ENCODE data around the gene PTPRK. TPM values are rescaled to one million over a fixed set of nuclear protein-coding genes. Genes with fewer than 3 reads are reported as not detected.
A peak's percentile ranks its signal among the peaks of the same experiment; 100 is the strongest.

PTPRK gene
- total and polyA plus RNA-seq, 2 of the 13 experiments (the other 11 are each of a cell fraction or from before 2014, with no cell fraction given) = 43.6 to 98.3 TPM

GRCh38 chr6:128520436-128521281 lies at the start of gene PTPRK (continued):
- no peak for TF ChIP-seq KIAA2018 (CRISPR knock-in tag; IDR thresholded peaks at IDR 0.05; ENCODE audit: borderline replicate concordance)
- peak; percentile 68 for TF ChIP-seq MXD4 (CRISPR knock-in tag; IDR thresholded peaks at IDR 0.05)
- no peak for TF ChIP-seq GATAD1 (CRISPR knock-in tag; IDR thresholded peaks at IDR 0.05)
- TF ChIP-seq ZSCAN20 (CRISPR knock-in tag; IDR thresholded peaks at IDR 0.05; ENCODE audit: borderline replicate concordance) = no peak; the same call in 1 of the 2 replicates
- TF ChIP-seq GATA4 (IDR thresholded peaks at IDR 0.05; ENCODE audit: borderline replicate concordance, low read depth) = peak; percentile 87
- TF ChIP-seq ARID2 (CRISPR knock-in tag; IDR thresholded peaks at IDR 0.05; ENCODE audit: borderline replicate concordance) = no peak
- no peak for TF ChIP-seq SYNCRIP (IDR thresholded peaks at IDR 0.05; ENCODE audit: insufficient read depth, low read depth, low read length)
- TF ChIP-seq KLF9 (CRISPR knock-in tag; IDR thresholded peaks at IDR 0.05; ENCODE audit: low read depth) = no peak
- TF ChIP-seq ZNF367 (CRISPR knock-in tag; IDR thresholded peaks at IDR 0.05; ENCODE audit: borderline replicate concordance) = no peak; the same call in 1 of the 2 replicates
- TF ChIP-seq MYPOP (CRISPR knock-in tag; IDR thresholded peaks at IDR 0.05) = peak; percentile 89
- TF ChIP-seq UBTF (CRISPR knock-in tag; IDR thresholded peaks at IDR 0.05) = peak; percentile 69
- peak; percentile 36; the same call in 1 of the 2 replicates for TF ChIP-seq MEF2D (CRISPR knock-in tag; IDR thresholded peaks at IDR 0.05)
- no peak for TF ChIP-seq NFKBIZ (CRISPR knock-in tag; IDR thresholded peaks at IDR 0.05)
- no peak for TF ChIP-seq ZMYM2 (CRISPR knock-in tag; IDR thresholded peaks at IDR 0.05)
- TF ChIP-seq ZNF629 (CRISPR knock-in tag; conservative IDR thresholded peaks at IDR 0.05) = no peak
- no peak for TF ChIP-seq TAF15 (IDR thresholded peaks at IDR 0.05; ENCODE audit: low read depth, low read length, poor library complexity, severe bottlenecking)
- no peak for TF ChIP-seq NFE2 (CRISPR knock-in tag; IDR thresholded peaks at IDR 0.05)
- TF ChIP-seq HNRNPK (IDR thresholded peaks at IDR 0.05; ENCODE audit: low read depth, low read length, poor library complexity, severe bottlenecking) = no peak

All from HepG2 (cell line).